GM21786 (cell line): ENCODE measurements around the gene RGS3.

Experiments
- ATAC-seq: cut with Tn5 transposase; IDR thresholded peaks from one replicate; pipeline ENCODE4 v1.9.1; 2021; ENCODE audit not compliant: unreplicated experiment

Gene RGS3

DNA sequence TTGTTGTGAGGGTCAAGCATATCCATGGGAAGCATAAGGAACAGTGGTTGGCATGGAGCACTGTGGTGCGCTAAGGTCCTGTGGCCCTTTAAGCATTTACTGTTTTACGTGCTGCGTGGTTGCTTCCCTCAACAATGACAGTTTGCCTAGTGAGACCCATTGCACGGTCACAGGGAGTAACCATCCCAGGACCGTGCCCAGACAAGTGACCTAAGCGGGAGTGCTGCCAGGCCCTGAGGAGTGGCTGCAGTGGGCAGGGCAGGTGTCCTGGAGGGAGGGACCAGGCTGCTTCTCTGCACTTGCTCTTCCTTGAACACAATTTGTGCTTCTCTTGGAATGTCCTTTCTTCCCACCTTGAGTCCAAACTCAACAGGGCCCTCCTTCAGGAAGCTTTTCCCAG, 64.6 kb downstream of the RGS3 start:
- no peak for ATAC-seq

DNA sequence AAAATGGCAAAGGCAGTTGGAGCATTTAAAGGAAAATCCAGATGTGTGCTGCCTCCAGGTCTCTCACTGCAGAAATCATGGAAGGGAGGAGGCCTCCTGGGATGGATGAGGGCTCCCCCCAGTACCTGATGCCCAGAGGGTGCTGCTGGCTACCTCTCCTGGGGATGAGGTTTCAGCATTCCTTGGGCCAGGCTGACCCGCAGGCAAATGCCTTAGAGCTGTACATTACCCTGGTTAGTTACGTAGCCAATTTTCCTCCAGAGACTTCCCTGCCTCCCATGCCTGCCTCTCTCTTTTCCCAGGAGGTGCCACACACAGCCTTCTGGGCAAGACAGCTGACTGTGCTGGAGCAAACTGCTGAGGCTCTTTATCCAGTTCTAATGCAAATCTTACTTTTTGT, 65.3 kb downstream of the RGS3 start:
- no peak for ATAC-seq

DNA sequence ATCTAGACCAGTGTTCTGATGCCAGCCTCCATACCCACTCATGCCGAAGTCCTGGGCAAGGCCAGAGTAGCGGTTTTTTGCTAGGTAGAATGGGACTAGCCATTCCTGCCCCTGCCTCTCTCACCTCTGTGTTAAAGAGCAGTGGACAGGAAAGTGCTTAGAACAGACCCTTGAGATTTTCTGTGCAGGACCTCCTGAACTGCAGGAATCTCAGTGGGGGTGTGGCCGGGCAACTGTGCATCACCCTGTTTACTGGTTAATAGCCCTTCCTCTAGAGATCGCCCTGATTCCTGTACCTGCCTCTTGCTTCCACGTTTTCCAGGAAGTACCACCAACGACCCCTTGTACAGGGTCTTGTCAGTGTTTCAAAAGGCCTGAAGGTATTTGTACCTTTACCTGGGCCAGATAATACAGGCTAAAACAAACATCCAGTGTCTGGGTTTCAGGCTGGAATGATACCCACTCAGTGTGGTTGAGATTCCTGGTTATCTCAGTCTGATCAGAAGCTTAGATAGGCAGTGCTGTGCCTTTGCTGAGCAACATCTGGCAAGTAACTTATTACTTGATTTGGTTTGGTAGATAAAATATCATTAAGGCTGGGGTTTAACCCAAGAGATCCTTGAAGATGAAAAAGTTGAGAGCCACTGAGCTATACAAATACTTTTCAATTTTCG, 65.9 kb downstream of the RGS3 start:
- no peak for ATAC-seq

DNA sequence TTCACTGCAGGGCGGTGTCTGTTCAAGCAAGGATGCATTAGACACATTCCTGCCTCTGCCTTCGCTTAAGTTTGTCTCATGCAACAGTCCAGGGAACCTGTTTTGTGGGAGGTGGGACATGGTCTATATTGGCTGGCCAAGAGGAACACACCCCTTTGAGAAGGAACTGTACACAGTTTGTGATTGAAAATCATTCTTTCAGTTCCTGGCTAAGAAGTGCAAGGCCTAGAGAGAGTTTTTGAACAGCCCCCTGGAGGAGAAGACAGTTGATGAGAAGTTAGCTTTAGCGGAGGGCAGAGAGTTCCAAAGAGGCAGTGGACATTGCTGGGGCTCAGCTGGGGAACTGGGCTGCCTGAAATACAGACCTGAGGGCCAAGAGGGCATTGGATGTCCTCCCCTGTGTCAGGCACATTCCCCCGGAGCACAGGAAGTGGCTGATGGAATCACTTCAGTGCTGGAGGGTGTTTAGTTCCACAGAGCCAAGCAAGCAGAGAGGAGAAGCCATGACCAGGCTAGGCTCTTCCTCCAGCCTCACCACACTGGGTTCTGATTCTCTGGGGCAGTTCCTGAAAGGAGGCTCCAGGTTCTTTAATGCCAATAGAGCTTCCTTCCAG, 66.6 kb downstream of the RGS3 start:
- ATAC-seq = no peak

DNA sequence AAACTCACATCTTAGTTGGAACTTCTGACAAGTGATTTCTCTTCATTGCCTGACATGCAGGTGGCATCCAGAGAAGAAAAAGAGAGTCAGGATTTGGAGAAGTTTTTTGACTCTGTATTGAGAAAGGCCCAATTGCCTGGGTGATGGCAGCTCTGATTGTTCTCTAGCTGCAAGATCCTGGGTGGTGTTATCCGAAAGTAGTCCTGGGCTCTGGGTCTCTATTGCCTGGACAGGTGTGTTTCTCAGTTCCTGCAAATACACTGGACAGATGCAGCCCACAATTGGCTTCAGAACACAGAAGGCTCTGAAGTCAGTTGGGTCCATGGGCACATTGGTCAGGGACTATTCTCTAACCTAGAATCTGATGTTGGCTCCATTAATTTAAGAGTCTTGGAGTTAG, 67.4 kb downstream of the RGS3 start:
- no peak for ATAC-seq

DNA sequence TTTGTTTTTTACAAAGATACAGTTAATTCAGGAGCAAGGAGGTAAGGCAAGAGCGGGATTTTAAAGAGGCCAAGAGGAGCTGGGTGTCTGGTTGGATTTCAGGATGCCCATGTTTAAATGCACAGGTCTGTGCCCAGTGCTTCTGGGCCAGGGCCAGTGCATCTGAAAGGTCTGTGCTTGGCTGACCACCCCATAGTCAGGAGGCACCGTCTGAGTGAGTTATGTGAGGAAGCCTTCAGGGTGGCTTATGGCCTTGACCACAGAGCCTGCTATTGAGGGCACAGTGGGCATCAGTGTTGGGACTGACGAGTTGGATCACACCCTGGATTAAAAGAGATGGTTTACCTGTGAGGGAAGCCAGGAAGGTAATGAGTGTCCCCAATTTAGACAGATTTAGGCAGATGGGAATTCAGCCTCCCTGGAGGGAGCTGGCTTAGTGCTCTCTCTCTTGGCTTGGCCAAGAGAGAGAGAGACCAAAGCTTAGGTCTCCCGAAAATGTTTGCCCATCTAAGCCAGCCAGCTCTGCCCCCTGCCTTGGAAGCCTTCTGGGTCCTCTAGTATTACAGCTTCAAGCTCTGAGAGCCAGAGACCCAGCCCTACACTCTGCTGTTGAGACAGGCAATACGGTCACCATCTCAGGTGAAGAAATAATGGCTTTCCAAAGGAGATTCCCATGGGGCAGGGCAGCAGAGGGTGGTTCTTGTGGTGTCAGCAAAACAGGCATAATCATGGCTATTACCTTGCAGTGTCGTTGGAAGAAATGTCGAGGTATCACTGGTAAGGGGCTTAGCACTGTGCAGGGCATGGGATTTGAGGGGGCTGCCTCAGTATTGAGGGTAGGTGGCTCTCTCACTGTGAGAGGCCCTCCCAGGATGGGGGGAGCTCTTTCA, 68.6 kb downstream of the RGS3 start:
- ATAC-seq = no peak

DNA sequence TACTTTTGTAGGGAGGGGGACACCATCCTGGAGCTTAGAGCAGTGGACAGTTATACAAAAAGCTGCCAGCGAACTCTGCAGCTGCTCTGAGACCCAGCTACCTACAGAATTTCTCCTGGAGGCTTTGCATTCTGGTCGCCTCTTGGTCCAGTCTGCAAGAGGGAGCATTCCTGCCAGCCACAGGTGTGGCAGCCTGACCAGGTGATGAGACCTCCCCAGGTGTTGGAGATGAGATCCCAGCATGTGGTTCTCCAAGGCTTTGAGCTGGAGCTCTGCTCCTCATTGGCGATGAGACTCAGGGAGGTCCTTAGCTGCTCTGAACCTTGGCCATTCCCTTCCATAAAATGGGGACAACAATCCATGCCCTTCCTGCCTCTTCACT, 69.3 kb downstream of the RGS3 start:
- ATAC-seq = no peak

DNA sequence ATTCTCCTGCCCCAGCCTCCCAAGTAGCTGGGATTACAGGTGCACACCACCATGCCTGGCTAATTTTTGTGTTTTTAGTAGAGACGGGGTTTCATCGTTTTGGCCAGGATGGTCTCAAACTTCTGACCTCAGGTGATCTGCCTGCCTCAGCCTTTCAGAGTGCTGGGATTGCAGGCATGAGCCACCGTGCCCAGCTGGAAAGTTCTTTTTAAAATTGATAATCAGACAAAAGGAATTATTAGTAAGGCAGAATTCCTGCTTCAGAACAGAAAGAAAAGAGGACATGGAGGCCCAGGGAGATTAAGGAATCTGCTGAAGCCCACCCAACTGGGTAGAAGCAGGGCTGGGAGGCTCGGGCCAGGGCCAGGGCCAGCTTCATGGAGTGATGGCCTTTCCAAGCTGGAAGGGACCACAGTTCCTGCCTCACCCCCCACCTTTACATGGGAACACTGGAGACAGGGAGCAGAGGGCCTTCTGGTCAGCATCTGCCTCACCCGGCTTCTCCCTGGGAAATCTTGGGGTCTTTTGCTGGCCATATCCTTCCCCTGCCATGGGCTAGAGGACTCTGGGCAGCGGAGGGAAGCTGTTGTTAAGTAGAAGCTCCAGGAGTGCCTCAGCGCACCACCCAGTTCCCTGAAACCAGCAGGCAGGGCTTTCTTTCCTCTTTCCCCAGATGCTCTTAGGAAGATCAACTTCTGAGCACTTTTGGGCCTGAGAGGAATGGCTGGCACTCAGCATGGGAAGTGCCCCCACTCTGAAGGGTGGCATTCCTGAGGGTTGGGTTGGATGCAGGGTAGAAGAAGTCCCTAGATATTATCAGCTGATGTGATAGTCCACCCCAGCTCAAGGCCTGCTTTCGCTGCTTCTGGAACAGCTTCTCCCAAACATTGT, 70.1 kb downstream of the RGS3 start:
- ATAC-seq = no peak

DNA sequence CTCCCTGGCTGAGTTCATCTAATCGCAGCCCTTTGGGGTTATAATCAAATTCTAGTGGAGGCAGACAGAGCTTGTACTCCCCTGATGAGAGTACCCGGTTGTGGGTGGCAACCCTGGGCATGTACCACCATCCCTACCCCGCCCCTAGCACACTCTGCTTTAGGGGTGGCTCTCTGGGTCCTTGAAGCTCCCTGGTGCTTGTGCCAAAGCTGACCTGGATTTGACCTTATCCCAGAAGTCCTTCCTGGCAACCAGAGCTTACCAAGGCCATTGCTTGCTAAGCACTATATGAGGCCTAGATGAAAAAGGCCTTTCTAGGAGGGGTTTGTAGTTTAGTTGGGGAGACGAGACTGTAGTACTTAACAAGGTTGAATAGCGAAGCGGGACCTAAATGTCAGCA, 72.2 kb downstream of the RGS3 start:
- ATAC-seq = no peak

DNA sequence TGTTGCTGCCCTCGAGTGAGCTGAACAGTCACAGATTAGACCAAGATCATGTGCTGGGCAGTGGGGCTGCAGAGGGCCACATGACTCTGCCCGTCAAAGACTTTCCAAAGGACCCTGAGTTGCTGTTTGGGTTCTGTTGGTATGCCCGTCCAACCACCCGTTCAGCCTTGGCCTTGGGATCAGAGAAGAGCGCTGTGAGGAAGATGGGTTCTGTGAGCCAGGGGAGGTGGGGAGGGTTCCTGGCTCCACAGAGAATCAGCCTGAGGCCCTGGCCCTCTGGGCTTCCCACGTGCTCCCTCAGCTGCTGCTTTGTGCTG, 72.6 kb downstream of the RGS3 start:
- no peak for ATAC-seq

DNA sequence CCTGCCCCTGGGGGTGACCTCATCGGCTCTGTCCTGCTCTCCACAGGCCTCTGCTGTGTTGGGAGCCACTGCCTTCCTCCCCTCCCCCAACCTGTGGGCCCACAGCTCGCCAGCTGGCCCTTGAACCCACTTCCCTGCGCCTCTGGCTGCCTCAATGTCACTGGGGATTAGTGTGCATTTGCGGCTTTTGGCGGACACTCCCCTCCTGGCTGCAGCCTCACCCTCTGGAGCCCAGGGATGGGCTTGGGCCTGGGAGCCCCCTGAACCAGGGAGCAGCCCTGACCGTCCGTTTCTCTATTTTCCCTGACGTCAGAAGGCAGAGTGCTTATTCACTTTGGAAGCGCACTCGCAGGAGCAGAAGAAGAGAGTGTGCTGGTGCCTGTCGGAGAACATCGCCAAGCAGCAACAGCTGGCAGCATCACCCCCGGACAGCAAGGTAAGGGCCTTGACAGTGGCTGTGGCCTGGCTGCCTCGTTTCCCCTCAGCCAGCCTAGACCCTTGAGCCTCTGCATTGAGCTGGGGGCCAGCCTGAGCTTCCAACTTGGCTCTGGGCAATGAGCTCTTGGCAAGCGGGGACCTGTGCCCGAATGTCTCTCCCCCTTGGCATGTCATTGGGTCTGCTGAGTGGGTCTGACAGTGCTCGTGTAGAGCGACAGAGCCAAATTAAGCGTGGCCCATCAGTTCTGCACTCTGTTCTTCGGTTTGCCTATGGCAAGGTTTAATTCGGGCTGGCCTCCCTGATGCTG, 73.1 kb downstream of the RGS3 start:
- ATAC-seq = no peak

DNA sequence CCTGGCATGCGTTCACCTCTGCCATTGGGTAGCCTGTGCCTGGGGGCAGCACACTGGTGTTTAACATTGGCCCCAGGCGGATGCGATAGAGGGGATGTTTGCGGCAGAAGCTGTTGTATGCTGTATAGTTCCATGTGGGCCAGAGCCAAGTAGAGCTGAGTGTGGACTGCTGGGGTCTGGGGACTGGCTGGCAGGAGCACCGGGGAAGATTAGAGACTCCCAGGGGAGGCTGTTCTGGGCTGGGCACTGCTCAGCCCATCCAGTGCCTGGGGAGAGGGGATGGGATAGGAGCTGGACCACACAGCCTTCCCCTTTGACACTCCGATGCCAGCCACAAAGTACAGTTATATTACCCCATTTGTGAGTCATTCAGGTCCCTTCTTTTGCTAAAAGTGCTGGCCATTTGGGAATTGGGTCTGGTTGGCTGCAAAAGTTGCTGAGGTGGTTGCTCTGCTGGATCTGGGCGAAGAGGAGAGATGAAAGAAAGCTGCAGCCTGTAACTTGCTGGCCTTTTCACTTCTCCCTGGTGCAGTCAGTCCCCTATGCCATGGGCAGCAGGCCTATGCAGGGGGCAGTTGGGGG, 73.8 kb downstream of the RGS3 start:
- ATAC-seq = no peak

DNA sequence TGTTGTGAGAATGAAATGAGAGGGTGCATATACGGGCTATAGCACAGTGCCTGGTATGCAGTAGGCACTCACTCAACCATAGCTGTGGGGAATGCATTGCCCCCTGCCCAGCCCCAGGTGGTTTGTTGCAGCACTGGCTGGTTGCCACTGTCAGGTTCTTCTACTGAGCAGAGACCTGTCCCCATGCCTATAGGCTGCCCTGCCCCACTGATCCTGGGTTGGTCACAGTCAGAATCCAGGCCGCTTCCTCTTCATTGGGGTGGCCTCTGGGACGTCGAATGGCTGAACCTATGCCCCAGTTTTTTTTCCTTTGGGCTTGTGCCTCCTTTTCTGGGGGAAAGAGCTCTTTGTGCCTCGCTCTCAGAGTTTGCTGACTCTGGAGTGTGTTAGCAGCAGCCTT, 74.6 kb downstream of the RGS3 start:
- no peak for ATAC-seq

DNA sequence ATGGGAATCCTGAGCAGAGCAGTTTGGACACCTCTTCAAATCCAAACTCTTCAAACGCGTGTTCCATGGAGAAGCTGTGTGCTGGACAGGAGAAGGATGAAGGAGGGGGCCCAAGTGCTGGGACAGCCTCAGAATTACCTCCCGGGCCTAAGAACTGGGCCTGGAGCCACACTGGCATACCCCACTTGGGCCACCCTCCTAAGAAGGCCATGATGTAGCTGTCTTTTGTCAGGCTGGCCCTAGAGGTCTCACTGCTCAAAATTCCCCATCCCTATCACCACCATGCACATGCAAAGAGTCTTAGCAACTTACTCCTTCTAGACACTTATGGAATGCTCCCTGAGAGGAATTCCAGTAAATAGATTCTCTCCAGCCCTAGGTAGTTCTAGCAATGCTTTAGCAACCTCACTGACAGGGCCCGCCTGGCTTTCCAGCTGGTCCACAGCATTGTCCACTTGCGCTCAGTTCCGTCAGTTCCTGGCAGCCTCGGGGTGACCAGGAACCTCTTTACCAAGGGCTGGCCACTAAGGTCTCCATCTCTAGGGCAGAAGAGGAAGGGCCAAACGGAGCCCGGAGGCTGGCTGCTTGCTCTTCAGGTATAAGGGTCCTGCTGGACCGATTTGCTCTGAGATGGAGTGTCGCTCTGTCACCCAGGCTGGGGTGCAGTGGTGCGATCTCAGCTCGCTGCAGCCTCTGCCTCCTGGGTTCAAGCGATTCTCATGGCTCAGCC, 75.3 kb downstream of the RGS3 start:
- ATAC-seq = no peak

DNA sequence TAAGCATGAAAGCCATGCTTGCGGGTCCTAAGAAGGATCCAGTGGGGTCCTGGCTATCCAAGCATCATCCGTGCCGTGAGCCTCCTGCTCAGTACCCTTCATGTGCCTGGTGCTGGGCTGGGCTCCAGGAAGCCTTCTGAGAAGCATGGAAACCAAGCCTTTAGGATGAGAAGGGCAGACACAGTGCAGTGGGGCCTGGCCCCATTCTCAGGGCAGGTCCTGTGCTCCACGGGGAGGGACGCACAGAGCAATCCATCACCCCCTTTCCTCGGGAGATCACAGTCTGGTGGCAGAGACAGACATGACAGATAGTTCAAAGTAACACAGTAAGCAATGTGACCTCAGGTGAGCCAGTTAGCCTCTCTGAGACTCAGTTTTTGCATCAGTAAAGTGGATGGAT, 76.9 kb downstream of the RGS3 start:
- ATAC-seq = no peak

DNA sequence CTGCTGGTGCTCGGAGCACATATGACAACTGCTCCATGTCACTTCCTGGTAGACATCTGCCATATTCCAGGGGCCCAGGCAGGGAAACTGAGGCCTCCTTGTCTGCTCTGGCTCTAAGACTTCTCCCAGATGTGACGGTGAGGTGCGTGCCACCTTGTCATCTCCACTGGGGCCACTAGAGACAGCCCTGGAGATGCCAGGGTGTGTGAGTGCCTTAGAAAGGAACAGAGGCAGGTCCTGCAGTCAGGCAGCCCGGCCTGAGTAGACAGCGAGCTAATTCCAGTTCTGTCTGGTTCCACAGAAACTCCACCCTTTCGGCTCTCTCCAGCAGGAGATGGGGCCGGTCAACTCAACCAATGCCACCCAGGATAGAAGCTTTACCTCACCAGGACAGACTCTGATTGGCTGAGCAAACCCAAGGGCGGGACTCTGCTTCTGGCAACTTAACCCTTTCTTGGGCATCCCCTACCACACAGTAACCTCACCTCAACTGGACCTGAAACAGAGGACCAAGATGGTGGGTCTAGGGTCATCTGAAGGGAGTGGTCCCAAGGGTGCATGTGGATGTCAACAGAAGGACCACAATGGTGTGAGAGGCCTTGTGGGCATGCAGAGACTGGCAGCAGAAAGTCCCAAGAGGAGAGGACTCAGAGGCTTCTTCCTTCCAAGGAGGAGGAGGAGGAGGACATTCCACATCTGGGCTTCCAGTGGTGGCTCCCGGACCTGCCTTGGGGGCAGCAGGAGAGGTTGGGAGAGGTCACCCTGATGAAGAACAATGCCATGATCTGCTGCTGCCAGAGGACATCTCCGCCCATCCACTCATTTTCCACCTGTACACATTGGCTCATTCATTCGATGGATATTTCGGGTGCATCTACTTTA, 77.7 kb downstream of the RGS3 start:
- no peak for ATAC-seq

DNA sequence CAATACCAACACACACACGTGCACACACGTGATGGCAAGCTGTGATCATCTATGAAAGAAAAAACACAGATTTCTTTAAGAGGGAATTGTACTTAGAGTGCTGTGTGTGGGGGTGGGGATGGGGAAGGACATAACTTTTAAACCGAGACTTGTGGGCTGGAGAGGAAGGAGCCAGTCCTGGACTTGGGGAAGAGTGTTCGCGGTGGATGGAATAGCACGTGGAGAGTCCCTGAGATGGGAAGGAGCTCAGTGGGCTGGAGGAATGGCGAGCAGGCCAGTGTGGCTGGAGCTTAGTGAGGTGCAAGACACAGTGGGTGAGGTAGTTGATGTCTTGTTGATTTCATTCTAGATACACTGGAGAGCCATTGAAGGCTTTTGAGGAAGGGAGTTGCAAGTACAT, 78.5 kb downstream of the RGS3 start:
- ATAC-seq = no peak

DNA sequence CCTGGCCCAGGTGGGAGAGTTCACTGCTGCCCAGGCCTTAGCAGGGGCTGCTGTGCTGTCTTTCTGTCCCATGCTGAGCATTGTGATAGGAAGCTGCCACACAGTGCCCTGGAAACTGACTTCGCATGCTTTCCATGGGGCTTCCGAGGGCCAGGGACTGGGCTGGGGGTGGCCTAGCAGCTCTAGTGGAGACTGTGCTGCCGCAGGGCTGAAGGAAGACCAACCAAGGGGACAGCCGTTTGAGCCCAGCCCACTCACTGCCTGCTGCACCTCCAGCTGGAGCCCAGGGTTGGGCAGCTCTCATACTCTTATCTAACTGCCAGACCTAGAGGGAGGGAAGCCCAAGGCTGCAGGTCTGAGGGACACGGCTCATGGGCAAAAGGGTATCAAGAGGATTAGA, 79.2 kb downstream of the RGS3 start:
- ATAC-seq = no peak
